ENCODE data around the gene NELL1. TPM values are rescaled to one million over a fixed set of nuclear protein-coding genes. Genes with fewer than 3 reads are reported as not detected.

The NELL1 gene
- total and polyA plus RNA-seq, 2 donors: 1.4 to 4.3 TPM

DNA sequence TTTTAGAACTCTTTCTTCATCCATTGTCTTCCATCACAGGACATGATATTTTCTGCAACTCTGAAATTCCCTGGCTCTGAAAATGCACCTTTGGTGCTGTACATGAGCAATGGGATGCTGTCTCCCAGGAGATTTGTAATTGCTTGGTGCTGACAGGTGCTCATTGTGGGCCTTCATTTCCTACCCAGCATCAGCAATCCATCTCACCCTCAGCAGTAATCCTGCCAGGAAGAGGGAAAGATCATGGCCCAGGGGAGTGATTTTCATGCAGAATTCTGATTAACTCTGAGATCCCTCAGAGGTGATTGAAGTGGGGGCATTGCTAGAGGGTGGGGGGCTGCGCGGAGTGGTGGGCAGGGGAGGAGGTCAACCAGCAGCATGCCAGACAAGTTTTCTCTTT is 651.7 kb downstream of the NELL1 start:
- Histone ChIP-seq H3K4me3 (ENCODE audit: low read length in 2 of 2) (no peak overlapping the region), H3K27ac (ENCODE audit: low read depth in 1 of 2, low read length in 1 of 2) (no peak overlapping the region), H3K9me3 (ENCODE audit: control insufficient read depth in 2 of 2, insufficient read depth in 1 of 2, low read length in 1 of 2) (no peaks in the 10 kb centered on the region), H3K4me1 (ENCODE audit: control insufficient read depth in 2 of 2, insufficient read depth in 2 of 2, low read length in 2 of 2) (no peaks in the 10 kb centered on the region), H3K27me3 (ENCODE audit: control insufficient read depth in 2 of 2, insufficient read depth in 1 of 2, low read length in 1 of 2) (no peaks in the 10 kb centered on the region), H3K36me3 (ENCODE audit: control insufficient read depth in 2 of 2, insufficient read depth in 2 of 2, low read length in 1 of 2) (no peaks in the 10 kb centered on the region)
- 89% methylated on average over 2 of the region's 2 CpGs for WGBS
- DNase-seq (ENCODE audit: low read depth in 6 of 9, low spot score in 9 of 9): no peak

DNA sequence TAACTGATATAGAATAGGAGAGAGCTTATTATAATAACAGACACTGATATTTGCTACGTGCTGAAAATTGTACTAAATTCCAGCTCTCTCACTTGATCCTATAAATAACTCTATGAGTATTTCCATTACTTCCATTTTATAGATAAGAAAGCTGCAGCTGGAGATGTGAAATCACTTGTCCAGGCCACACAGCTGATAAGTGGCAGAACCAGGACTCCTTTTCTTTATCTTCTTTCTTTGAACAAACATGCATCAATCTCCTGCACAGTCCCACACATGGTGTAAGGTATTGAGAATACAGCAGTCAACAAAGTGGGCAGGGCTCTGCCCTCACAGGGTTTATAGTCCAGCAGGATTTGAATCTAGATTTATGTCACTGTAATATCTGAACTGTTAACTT is 652.1 kb downstream of the NELL1 start:
- Histone ChIP-seq H3K36me3 (ENCODE audit: control insufficient read depth in 2 of 2, insufficient read depth in 2 of 2, low read length in 1 of 2) (no peaks in the 10 kb centered on the region), H3K9me3 (ENCODE audit: control insufficient read depth in 2 of 2, insufficient read depth in 1 of 2, low read length in 1 of 2) (no peaks in the 10 kb centered on the region), H3K27ac (ENCODE audit: low read depth in 1 of 2, low read length in 1 of 2) (no peak overlapping the region), H3K4me3 (ENCODE audit: low read length in 2 of 2) (no peak overlapping the region), H3K27me3 (ENCODE audit: control insufficient read depth in 2 of 2, insufficient read depth in 1 of 2, low read length in 1 of 2) (no peaks in the 10 kb centered on the region), H3K4me1 (ENCODE audit: control insufficient read depth in 2 of 2, insufficient read depth in 2 of 2, low read length in 2 of 2) (no peaks in the 10 kb centered on the region)
- DNase-seq (ENCODE audit: low read depth in 6 of 9, low spot score in 9 of 9): no peak
- 88% methylated on average over 1 of the region's 1 CpG for WGBS

- no peaks in the 10 kb centered on the region for H3K4me1 ChIP-seq (ENCODE audit: control insufficient read depth in 2 of 2, insufficient read depth in 2 of 2, low read length in 2 of 2)
- H3K36me3 ChIP-seq (ENCODE audit: control insufficient read depth in 2 of 2, insufficient read depth in 2 of 2, low read length in 1 of 2): no peaks in the 10 kb centered on the region
- H3K27ac ChIP-seq (ENCODE audit: low read depth in 1 of 2, low read length in 1 of 2): no peak overlapping the region
- no peak for DNase-seq (ENCODE audit: low read depth in 6 of 9, low spot score in 9 of 9)
- H3K27me3 ChIP-seq (ENCODE audit: control insufficient read depth in 2 of 2, insufficient read depth in 1 of 2, low read length in 1 of 2): no peaks in the 10 kb centered on the region
- 95% methylated on average over 2 of the region's 2 CpGs for WGBS
- no peaks in the 10 kb centered on the region for H3K9me3 ChIP-seq (ENCODE audit: control insufficient read depth in 2 of 2, insufficient read depth in 1 of 2, low read length in 1 of 2)
- H3K4me3 ChIP-seq (ENCODE audit: low read length in 2 of 2): no peak overlapping the region
Measured at GRCh38 chr11:21323617-21324016, 654.2 kb downstream of the NELL1 start.

DNA sequence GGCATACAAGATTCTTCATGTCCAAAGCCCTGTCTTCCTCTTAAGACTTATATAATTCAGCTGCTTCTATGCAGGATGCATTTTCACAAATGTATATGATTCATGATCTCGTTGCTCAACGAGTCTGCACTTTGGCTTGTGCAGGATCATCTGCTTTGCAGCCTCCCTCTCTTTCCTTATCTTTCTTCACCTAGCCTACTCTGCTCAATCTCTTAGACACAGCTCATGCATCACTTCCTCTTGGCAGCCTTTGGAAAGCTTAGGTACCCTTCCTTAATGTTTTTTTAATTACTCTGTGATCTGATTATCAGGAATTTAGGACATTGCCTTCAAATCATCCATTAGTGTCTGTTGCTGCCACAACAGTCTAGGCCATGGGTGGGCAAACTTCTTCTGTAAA is 673.8 kb downstream of the NELL1 start:
- no peaks in the 10 kb centered on the region for H3K36me3 ChIP-seq (ENCODE audit: control insufficient read depth in 2 of 2, insufficient read depth in 2 of 2, low read length in 1 of 2)
- no peak for DNase-seq (ENCODE audit: low read depth in 6 of 9, low spot score in 9 of 9)
- 51% methylated on average over 2 of the region's 2 CpGs for WGBS
- no peaks in the 10 kb centered on the region for H3K9me3 ChIP-seq (ENCODE audit: control insufficient read depth in 2 of 2, insufficient read depth in 1 of 2, low read length in 1 of 2)
- H3K4me1 ChIP-seq (ENCODE audit: control insufficient read depth in 2 of 2, insufficient read depth in 2 of 2, low read length in 2 of 2): no peaks in the 10 kb centered on the region
- no peak overlapping the region for H3K4me3 ChIP-seq (ENCODE audit: low read length in 2 of 2)
- no peak overlapping the region for H3K27ac ChIP-seq (ENCODE audit: low read depth in 1 of 2, low read length in 1 of 2)
- H3K27me3 ChIP-seq (ENCODE audit: control insufficient read depth in 2 of 2, insufficient read depth in 1 of 2, low read length in 1 of 2): no peaks in the 10 kb centered on the region

GRCh38 chr11:21346361-21346760 is 677.0 kb downstream of the NELL1 start:
- H3K4me3 ChIP-seq (ENCODE audit: low read length in 2 of 2): no peak overlapping the region
- DNase-seq (ENCODE audit: low read depth in 6 of 9, low spot score in 9 of 9): no peak

GRCh38 chr11:21350613-21351012 is 681.2 kb downstream of the NELL1 start:
- H3K27me3 ChIP-seq (ENCODE audit: control insufficient read depth in 2 of 2, insufficient read depth in 1 of 2, low read length in 1 of 2): no peaks in the 10 kb centered on the region
- H3K4me3 ChIP-seq (ENCODE audit: low read length in 2 of 2): no peak overlapping the region
- H3K36me3 ChIP-seq (ENCODE audit: control insufficient read depth in 2 of 2, insufficient read depth in 2 of 2, low read length in 1 of 2): no peaks in the 10 kb centered on the region
- H3K4me1 ChIP-seq (ENCODE audit: control insufficient read depth in 2 of 2, insufficient read depth in 2 of 2, low read length in 2 of 2): no peaks in the 10 kb centered on the region
- 98% methylated on average over 2 of the region's 2 CpGs for WGBS
- H3K9me3 ChIP-seq (ENCODE audit: control insufficient read depth in 2 of 2, insufficient read depth in 1 of 2, low read length in 1 of 2): no peaks in the 10 kb centered on the region
- H3K27ac ChIP-seq (ENCODE audit: low read depth in 1 of 2, low read length in 1 of 2): no peak overlapping the region
- no peak for DNase-seq (ENCODE audit: low read depth in 6 of 9, low spot score in 9 of 9)

More at GRCh38 chr11:21346361-21346760, 677.0 kb downstream of the NELL1 start:
- no peaks in the 10 kb centered on the region for H3K4me1 ChIP-seq (ENCODE audit: control insufficient read depth in 2 of 2, insufficient read depth in 2 of 2, low read length in 2 of 2)
- no peaks in the 10 kb centered on the region for H3K9me3 ChIP-seq (ENCODE audit: control insufficient read depth in 2 of 2, insufficient read depth in 1 of 2, low read length in 1 of 2)
- H3K36me3 ChIP-seq (ENCODE audit: control insufficient read depth in 2 of 2, insufficient read depth in 2 of 2, low read length in 1 of 2): no peaks in the 10 kb centered on the region
- no peaks in the 10 kb centered on the region for H3K27me3 ChIP-seq (ENCODE audit: control insufficient read depth in 2 of 2, insufficient read depth in 1 of 2, low read length in 1 of 2)
- H3K27ac ChIP-seq (ENCODE audit: low read depth in 1 of 2, low read length in 1 of 2): no peak overlapping the region

GRCh38 chr11:21353425-21353824 is 684.0 kb downstream of the NELL1 start:
- no peak for DNase-seq (ENCODE audit: low read depth in 6 of 9, low spot score in 9 of 9)
- Histone ChIP-seq H3K36me3 (ENCODE audit: control insufficient read depth in 2 of 2, insufficient read depth in 2 of 2, low read length in 1 of 2) (no peaks in the 10 kb centered on the region), H3K27ac (ENCODE audit: low read depth in 1 of 2, low read length in 1 of 2) (no peak overlapping the region), H3K4me3 (ENCODE audit: low read length in 2 of 2) (no peak overlapping the region), H3K4me1 (ENCODE audit: control insufficient read depth in 2 of 2, insufficient read depth in 2 of 2, low read length in 2 of 2) (no peaks in the 10 kb centered on the region), H3K9me3 (ENCODE audit: control insufficient read depth in 2 of 2, insufficient read depth in 1 of 2, low read length in 1 of 2) (no peaks in the 10 kb centered on the region), H3K27me3 (ENCODE audit: control insufficient read depth in 2 of 2, insufficient read depth in 1 of 2, low read length in 1 of 2) (no peaks in the 10 kb centered on the region)
- WGBS: 95% methylated on average over 5 of the region's 5 CpGs

DNA sequence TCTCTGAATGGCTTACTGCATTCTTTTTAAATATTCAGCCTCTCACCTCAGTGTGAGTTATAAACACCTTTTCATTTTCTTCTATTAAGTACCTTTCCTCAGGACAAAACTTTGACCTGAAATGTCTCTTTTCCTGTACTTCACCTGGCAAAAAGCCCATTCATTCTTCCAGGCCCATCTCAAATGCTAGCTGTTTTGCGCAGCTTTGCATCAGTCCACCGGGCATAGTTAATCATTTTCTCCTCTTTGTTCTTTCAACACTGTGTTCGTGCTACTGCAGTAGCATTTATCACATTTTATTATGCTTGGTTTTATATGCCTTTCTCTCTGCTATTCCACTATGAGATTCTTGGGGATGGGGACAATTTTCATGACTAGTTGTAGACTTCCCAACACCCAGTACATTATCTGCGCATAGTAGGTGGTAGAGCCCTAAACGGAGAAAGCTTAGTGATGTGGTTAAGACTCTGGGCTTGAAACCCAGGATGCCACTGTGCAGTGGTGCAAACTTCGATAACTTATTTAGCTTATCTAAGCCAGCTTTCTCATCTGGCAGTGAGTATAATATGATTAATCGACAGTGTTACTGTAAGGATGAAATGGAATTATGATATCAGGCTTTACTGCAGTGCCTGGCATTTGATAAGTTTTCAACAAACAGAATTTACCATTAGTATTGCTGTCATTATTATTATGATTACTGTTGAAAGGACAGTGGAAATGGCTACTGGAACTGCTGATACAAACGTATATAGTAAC is 695.7 kb downstream of the NELL1 start:
- Histone ChIP-seq H3K9me3 (ENCODE audit: control insufficient read depth in 2 of 2, insufficient read depth in 1 of 2, low read length in 1 of 2) (no peaks in the 10 kb centered on the region), H3K27me3 (ENCODE audit: control insufficient read depth in 2 of 2, insufficient read depth in 1 of 2, low read length in 1 of 2) (no peaks in the 10 kb centered on the region), H3K4me1 (ENCODE audit: control insufficient read depth in 2 of 2, insufficient read depth in 2 of 2, low read length in 2 of 2) (no peaks in the 10 kb centered on the region), H3K36me3 (ENCODE audit: control insufficient read depth in 2 of 2, insufficient read depth in 2 of 2, low read length in 1 of 2) (no peaks in the 10 kb centered on the region), H3K4me3 (ENCODE audit: low read length in 2 of 2) (no peak overlapping the region), H3K27ac (ENCODE audit: low read depth in 1 of 2, low read length in 1 of 2) (no peak overlapping the region)
- no peak for DNase-seq (ENCODE audit: low read depth in 6 of 9, low spot score in 9 of 9)
- 91% methylated on average over 8 of the region's 8 CpGs for WGBS

- WGBS: 92% methylated on average over 1 of the region's 1 CpG
Measured at GRCh38 chr11:21369947-21370346, 700.6 kb downstream of the NELL1 start.

More at GRCh38 chr11:21369947-21370346, 700.6 kb downstream of the NELL1 start:
- no peak overlapping the region for H3K4me3 ChIP-seq (ENCODE audit: low read length in 2 of 2)
- H3K9me3 ChIP-seq (ENCODE audit: control insufficient read depth in 2 of 2, insufficient read depth in 1 of 2, low read length in 1 of 2): no peaks in the 10 kb centered on the region
- no peaks in the 10 kb centered on the region for H3K27me3 ChIP-seq (ENCODE audit: control insufficient read depth in 2 of 2, insufficient read depth in 1 of 2, low read length in 1 of 2)
- H3K4me1 ChIP-seq (ENCODE audit: control insufficient read depth in 2 of 2, insufficient read depth in 2 of 2, low read length in 2 of 2): no peaks in the 10 kb centered on the region
- no peak overlapping the region for H3K27ac ChIP-seq (ENCODE audit: low read depth in 1 of 2, low read length in 1 of 2)
- H3K36me3 ChIP-seq (ENCODE audit: control insufficient read depth in 2 of 2, insufficient read depth in 2 of 2, low read length in 1 of 2): no peaks in the 10 kb centered on the region
- DNase-seq (ENCODE audit: low read depth in 6 of 9, low spot score in 9 of 9): no peak
